Measurements from ENCODE around the gene RBFOX2.

RBFOX2 gene

DNA sequence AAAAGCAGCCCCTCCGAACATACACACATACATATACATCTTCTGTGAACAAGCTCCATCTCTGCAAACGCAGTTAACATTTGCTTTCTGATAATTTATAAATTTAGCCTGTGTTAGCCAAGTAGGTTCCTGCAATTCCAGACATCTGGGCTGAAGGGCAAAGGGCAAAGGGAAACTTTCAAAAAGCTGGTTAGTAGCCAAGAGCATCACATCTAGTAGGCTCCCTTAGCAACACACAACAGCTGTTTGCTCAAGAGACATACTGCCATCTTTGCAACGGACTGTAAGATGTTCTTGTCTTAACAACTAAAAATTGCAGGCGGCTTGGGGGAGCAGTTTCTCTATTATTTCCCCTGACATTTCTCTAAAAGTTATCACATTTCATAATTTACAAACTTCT, 134.9 kb downstream of the RBFOX2 start:
- DNase-seq = no peak

DNA sequence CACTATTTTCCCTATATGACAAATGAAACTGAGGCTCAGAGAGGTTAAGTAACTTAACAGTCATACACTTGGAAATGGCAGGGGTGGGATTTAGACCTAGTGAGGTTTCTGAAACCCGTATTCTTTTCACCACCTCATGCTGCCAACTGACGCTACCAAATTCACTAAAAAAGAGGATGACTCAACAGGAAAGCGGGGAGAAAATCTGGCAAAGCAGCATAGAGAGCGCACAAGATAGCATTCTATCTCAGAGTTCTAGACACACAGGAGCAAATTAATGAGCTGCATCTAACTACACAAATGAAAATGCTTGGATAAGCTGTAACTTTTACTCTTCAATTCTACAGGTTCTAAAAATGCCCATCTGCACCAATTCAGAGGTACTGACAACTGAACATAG, 136.4 kb downstream of the RBFOX2 start:
- DNase-seq = no peak

DNA sequence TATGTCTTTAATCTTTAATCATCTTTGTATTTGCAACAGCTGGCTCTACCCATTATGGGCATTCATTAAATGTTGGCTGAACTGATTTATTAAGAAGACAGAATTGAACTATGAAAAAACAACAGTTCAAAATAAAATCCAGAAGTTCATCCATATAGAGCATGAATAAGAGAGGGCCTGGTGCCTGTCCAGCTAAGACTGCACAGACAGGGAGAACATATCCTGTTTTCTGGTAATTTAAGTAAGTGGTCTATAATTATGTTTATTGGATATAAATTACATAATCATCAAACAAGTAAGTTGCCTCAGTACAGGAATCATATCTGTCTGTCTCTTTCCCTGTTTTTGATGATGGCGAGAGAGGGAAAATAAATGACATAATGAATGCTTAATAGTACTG, 137.2 kb downstream of the RBFOX2 start:
- DNase-seq = no peak

DNA sequence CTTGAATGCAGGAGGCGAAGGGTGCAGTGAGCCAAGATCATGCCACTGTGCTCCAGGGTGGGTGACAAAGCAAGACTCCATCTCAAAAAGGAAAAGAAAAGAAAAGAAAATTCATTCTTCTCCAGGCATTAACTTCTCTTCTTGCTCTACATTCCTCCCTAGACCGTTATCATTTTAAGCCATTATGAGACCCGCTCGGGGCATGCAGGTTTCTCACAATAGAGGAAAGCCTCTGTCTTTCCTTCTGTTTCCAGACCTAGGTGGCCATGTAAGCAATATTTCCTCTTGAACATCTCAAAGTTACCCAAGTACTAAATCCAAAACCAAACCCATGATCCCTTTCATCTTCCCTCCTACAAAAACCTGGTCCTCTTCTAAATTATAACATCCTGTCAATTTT, 139.6 kb downstream of the RBFOX2 start:
- no peak for DNase-seq

DNA sequence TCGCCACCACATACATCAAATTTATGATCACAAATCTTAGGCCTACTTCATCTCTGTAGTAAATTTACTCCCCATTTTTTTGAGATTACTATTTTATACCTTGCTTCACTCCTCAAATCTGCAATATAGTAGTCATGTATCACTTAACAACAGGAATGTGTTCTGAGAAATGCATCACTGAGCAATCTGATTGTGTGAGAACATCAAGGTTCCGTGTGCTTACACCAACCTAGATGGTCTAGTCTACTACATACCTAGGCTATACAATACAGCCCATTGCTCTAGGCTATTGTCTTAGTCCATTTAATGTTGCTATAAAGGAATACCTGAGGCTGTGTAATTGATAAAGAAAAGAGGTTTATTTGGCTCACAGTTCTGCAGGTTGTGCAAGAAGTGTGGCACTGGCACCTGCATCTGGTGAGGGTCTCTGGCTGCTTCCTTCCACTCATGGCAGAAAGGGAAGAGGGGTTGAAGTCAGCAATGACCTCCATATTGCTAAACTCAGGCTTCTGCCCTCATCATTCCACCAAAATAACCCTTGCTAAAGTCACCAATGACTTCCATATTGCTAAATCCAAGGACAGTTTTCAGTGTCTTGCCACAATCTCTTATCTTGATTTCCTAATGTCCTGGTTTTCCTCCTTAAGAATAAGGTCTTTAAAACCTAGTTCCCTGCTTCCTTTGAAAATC, 140.3 kb downstream of the RBFOX2 start:
- DNase-seq = no peak

DNA sequence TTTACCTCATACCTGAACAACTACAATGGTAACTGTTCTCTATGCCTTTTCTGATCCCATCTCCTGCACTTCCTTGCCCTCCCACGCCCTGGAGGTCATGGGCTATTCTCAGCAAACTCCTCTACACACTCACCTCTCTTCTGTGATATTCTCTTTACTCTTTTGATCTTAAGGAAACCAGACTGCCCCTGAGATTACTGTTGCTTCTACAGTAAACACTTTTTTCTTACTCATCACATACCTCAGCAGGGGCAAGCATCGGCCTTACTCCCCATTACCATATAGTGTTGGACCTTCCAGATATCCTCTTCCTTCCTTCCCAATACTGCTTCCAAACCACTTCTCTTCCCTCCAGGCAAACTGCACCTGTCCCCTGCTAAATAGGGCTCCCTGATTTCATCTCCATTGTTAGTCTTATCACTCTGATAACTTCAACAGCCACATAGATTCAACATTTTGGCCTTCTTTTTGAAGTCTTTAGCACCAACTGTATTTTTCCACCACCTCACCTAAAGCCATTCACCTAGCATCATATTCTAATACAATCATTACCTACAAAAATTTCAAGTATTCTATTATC, 141.2 kb downstream of the RBFOX2 start:
- no peak for DNase-seq

DNA sequence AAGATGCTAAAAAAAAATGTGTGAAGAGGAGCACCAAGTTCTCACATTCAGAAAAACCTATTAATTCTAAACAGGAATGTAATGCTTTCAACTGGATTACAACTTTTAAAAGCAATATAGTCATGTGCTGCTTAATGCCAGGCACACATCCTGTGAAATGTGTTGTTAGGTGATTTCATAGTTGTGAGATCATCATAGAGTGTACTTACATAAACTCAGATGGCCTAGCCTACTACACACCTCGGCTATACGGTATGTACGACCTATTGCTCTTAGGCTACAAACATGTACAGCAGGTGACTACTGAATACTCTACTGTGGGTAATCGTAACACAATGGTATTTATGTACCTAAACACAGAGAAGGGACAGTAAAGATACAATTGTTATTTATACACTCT, 142.3 kb downstream of the RBFOX2 start:
- DNase-seq = no peak

DNA sequence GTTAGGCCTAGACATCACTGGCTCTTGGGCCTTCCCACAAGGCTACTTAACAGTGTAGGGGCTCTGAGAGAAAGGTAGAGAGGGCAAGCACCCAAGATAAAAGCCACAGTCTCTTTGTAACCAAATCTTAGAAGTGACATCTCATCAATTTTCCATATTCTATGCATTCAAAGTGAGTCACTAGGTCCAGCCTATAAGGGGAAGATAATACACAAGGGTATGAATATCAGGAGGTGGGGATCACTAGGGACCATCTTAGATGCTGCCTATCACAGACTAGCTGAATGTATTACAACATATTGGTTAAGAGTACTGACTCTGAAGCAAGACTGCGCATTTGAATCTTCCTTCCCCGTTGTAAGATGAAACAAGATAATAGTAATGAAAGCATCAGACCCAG, 144.1 kb downstream of the RBFOX2 start:
- no peak for DNase-seq

DNA sequence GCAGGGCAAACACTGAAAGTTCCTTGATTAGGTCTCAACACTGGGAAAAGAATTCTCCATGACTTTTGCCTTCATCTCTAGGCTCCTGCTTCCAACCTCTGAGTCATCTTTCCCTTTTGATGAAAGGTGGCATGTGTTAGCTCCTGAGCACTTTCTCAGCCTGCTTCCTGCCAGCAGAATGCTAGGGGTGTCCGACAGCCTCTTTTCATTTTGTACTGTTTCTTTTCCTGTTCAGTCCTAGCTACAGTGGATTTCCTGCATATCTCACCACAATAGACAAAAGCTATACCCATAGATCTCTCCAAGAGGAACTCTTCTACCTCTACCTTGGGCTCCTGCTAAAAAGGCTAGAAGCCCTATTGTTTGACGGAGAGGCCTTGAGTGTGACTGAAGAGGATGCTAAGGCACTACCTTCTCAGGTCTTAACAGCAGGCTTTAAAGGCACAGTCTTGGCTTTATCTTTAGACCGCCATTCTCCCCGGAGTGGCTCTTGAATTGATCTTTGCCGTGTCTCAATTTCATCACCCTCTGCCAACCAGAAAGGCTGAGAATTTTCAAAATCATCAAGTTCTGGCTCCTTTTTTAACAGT, 145.5 kb downstream of the RBFOX2 start:
- DNase-seq = no peak

DNA sequence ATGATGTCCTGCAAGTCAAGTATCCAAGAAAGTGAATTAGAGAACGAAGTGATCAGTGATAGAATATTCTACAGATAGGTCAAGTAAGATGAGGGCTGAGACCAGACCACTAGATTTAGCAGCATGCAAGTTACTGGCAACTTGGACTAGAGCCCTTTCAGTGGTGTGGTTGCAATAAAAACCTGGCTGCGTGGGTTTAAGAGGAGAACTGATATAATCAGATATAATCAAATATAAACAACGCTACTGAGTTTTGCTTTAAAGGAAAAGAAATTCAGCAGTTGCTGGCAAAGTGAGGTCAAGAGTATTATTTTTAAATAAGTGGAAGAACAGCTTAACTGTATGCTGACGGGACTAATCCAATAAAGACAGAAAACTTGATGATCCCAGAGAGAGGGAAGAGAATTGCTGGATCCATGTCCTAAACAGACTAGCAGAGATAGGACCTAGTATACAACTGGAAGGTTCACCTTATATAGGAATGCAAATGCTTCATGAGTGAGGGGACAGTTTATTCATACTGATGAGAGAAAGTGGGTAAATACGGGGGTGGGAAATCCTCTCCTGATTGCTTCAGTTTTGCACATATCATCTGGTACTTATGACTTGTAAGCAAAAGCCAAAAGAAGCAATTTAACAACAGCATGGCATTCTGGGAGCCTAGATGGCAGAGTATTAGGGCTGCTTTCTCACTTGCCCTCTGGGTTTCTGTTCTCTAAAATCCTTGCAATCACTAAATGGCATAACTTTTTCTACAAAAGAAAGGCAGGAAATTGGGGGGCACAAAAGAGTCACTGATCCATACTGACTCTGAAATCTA, 146.2 kb downstream of the RBFOX2 start:
- no peak for DNase-seq

DNA sequence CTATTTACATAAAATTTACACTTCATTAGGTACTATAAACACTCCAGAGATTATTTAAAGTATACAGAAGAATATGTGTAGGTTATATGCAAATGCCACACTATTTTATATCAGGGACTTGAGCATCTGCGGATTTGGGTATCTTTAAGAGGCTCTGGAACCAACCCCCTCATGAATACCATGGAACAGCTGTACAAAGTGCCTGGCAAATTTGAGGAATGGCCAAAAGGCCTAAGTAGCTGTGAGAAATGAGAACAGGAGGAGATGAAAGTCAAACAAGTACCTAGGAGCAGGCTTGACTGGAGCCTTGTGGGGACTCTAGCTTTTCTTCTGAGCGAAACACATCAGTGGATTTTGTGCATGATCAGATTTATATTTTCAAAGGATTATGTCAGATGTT, 149.3 kb downstream of the RBFOX2 start:
- DNase-seq = no peak

DNA sequence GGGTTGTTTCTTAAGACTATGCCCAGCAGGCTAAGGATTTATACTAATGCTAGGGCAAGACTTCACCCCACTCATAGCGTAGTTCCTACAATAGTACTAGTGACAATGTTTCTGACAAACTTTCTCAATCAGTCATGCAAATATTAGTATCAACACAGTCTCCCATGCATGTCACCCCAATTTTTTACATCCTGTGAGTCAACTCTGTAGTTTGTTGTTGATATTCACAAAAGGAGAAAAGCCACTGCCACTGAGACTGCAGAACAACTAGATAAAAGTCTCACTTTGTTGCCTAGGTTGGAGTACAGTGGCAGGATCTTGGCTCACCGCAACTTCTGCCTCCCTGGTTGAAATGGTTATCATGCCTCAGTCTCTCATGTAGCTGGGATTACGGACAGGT, 155.2 kb downstream of the RBFOX2 start:
- no peak for DNase-seq

DNA sequence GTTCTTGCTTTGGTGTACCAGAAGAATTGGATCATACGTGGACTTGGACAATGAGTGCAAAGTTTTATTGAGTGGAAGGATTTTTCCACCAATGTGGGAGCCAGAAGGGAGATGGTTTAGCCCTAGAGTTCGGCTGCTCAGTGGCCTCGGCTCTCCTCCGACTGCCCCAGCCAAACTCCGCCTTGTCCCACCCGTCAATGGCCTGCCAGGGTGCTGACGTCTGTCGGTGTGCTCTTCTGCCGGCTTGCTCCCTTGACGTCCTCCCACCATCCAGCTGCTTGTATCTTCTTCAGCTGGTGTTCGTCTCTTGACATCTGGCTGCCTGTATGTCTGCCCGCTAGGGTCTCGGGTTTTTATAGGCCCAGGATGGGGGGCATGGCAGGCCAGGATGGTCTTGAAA, 156.2 kb downstream of the RBFOX2 start:
- no peak for DNase-seq

DNA sequence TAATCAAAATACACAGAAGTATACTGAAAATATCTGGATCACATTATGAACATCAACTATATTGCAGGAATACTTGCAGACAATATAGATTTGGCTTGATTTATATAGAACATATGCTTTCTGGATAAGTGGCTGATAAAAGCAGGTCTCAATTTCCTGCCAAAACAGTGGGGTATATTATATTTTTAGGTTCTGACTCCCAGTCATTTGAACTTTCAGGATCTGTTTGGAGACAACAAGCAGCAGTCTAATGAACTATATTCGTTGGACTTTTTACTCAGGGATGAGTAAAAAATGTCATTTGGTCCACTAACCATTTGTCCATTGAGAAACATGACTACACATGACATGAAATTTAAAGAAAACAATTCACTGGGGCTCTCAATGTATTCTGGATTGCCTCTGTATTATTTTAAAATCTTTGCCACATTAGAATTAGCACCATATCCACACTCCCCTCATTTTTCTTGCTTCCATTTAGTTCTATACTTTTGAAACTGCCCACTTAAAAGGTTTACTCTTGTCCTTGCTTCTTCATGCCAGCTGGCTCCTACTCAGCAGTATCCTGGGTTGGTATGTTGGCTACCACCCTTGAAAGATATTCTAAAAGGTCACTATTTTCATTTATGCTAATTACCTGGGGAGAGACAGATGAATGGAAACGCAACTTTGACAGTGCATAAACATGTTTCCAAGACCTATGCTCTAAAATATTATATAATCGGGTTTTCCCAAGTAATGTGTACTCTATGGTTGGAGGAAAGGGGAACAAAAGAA, 157.9 kb downstream of the RBFOX2 start:
- no peak for DNase-seq

DNA sequence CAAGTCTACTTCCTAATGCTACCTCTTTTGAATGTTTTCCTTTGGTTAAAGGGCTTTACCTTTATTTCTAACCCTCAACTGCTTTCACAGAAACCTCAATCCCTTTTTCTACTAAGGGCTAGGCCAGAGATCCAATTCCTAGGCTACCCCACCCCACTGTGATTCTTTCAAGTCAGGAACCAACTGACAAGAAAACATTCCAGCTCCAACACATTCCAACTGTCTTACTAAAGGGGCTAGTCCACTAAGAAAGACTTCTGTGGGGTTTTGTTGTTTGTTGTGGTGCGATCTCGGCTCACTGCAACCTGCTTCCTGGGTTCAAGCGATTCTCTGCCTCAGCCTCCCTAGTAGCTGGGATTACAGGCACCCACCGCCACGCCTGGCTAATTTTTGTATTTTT, 159.7 kb downstream of the RBFOX2 start:
- no peak for DNase-seq

DNA sequence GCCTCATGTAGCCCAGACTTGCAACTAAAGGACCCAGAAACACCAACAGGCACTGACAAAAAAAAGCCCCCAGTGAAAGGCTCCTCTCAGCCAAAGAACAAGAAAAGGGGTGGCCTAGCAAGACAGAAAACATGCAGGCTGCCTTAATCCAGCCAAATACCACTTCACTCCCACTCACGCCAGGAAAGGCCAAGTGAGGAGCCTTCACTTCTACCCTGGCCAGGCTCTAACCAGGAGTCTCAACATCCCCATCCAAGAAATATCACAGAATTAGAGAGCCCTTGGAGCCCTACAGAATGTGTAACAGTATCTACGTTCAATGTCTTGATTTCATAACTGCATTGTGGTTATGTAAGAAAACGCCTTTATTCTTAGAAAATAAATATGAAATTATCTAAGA, 162.0 kb downstream of the RBFOX2 start:
- no peak for DNase-seq

DNA sequence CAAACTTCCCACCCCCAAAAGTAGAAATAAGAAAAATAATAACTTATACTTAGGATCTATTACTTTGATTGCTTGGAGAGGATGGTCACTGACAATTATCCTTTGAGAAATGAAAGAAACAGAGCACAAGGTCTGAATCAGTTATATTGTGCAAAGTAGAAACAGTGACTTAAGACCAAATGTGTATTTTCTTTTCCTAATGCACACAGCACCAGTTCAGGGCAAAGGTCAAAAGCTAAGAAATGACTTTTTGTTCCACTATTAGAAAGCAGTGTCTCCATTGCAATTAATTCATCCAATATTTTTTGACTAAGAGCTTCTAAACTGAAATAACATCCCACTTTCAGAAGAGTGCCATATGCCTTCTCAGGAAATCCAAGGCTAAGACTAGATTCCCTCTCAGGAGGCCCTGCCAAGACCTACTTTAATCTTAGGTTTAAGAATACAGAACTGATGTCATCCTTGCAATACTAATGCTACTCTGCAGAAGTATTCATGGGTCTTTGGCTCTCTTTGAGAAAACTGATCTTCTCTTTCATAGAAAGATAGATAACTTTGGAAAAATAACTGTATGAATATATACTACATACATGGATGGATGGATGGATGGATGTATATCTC, 164.0 kb downstream of the RBFOX2 start:
- DNase-seq = no peak

DNA sequence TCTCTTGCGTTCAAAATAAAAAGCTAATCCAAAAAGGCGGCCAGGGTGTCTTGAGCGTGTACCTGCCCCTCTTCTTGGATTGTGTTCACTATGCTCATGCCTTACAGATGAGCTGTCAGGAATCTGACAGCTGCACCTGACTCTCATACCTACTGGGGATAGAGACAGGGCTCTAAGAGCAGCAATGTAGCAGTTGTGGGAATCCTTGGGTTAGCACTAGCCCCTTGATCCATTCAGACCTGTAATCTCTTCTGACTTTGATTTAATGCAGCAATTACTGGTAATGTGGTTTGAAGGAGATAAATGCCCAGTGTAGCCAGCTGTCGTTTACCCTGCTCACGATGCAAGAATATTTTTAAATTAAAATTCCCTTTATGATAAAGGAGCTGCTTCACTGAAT, 165.2 kb downstream of the RBFOX2 start:
- DNase-seq = no peak

DNA sequence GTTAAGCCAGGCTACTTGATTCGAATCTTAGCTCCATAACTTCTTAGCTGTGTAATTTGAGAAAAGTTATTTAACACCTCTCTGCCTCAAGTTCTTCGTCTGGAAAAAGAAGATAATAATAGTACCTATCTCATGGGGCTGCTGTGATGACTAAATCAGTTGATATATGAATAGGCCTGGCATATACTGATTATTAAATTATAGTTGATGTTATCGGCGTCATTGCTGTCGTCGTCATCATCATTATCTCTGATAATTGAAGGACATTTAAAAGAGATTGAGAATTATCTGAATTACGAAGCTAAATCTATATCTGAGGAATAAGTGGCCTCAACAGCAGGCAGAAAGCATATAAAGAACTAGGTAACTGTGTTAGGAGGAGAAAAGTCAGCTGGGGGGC, 165.9 kb downstream of the RBFOX2 start:
- no peak for DNase-seq

DNA sequence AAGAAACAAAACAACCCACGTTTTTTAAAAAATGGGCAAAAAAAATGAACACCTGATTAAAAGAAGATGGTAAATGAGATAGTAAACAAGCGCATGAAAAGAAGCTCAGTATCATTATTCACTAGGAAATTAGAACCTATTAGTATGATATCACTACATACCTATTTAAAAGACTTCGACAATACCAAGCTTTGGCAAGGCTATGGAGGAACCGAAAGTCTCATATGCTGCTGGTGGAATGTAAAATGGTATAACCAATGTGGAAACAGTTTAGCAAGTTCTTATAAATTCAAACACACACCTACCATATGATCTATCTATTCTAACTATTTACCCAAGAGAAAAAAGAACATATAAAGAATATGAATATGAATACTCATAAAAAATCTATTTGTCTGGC, 167.2 kb downstream of the RBFOX2 start:
- DNase-seq = no peak

DNA sequence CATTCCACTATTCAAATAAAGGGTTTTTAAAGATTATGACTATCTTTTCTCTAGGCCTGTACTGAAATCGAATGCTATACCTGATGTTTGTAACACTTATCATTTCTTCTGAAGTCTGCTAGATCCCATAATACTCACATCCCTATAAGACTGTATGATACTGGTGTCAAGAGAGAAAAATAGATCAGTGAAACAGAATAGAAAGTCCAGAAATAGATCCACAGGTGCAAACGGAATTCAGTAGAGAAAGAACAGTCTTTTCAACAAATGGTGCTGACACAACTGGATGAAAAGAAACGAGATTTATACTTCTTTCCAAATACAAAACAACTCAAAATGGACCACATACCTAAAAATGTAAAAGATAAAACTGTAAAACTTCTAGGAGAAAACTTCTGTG, 167.8 kb downstream of the RBFOX2 start:
- DNase-seq = no peak

DNA sequence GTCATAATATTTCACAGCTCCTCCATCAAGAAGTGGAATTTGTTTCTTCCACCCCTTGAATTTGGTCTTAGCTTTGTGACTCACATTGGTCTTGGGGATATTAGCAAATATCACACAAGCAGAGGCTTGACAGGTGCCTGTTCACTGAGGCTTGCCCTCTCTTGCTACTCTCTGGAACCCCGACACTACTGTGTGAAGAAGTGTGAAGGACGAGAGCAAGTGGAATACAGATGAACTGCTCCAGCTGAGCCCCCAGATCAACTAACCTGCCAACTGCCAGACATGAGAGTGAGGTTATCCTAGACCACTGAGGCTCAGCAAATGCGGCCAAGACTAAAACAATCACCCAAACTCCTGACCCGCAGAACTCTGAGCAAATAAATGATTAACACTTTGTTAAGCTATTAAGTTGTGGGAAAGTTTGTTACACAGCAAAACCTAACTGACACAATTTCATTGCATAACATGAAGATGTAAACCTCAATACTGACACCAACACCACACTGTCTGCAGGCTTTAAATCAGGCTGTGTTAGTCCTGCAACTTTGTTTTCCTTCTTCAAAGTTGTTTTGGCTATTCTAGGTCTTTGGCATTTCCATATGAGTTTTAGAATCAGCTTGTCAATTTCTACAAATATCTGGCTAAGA, 168.4 kb downstream of the RBFOX2 start:
- no peak for DNase-seq
